Spleen (tissue), 7 donors: ENCODE data around the gene CPSF4L.

ENCODE experiments used
- CTCF ChIP-seq, 11 experiments: fragments of 200-600 bp in 7 of 11; fragments of 450-650 bp in 4 of 11; sonication (generic) in 4 of 11; IDR thresholded peaks in 8 of 11; conservative IDR thresholded peaks in 3 of 11; 1 replicate in 7 of 11; 2 replicates in 4 of 11; pipeline versions ENCODE4 v1.4.0 to v1.8.0; 2016 to 2021; ENCODE audit warnings: antibody characterized with exemption in 11 of 11, inconsistent platforms in 4 of 11, mild to moderate bottlenecking in 1 of 11
- POLR2AphosphoS5 ChIP-seq, 3 donors: sonication (generic); formaldehyde crosslinking; IDR thresholded peaks; one replicate each; pipeline ENCODE4 v1.5.1; 2017; ENCODE audit warnings: antibody characterized with exemption in 3 of 3
- donor health status: DM: no; HTN: no; CAD: no; lungs with moderate emphysema.
- donor health status: DM: no; HTN: no; CAD: no.
- donor health status: DM: no; HTN: no; CAD: no.

- no peak for TF ChIP-seq CTCF (IDR thresholded peaks at IDR 0.05 in 8 of 11, conservative IDR thresholded peaks at IDR 0.05 in 3 of 11)
- no peak for TF ChIP-seq POLR2AphosphoS5 (IDR thresholded peaks at IDR 0.05)
Measured at GRCh38 chr17:73302189-73302588, 40.5 kb upstream of the CPSF4L start.
